Stimulated activated CD8-positive, alpha-beta memory T cell treated with anti-CD3 and anti-CD28 coated beads, Interleukin-12 subunit alpha, Interleukin-12 subunit beta, amount 100 ng/mL, for 24 hours (primary cell): Measurements from ENCODE around the gene PIP5K1C.

Experiments used
- DNase-seq: peaks from one replicate; pipeline ENCODE4 v3.0.0-alpha.2; 2020; ENCODE audit errors: extremely low read depth

The PIP5K1C gene

GRCh38 chr19:3700242-3701032 lies at the start of gene PIP5K1C:
TSS of gene PIP5K1C (minus strand) at chr19:3700468. CDS start at chr19:3700390, 78 bp downstream.
- DNase-seq, result peak; percentile 80

DNA sequence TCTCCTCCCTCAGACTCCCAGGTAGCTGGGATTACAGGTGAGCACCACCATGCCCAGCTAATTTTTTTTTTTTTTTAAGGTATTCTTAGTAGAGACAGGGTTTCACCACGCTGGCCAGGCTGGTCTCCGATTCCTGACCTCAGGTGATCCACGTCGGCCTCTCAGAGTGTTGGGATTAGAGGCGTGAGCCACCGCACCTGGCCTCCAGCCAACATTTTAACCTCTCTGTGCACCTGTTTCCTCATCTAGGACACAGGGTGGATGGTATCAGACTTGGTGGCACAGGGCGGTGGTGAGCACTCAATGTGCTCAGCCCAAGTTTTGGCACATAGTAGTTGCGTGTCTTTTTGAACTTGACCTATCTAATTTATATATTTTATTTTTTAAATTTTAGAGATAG lies 48.7 kb upstream of the PIP5K1C start:
- no peak for DNase-seq

DNA sequence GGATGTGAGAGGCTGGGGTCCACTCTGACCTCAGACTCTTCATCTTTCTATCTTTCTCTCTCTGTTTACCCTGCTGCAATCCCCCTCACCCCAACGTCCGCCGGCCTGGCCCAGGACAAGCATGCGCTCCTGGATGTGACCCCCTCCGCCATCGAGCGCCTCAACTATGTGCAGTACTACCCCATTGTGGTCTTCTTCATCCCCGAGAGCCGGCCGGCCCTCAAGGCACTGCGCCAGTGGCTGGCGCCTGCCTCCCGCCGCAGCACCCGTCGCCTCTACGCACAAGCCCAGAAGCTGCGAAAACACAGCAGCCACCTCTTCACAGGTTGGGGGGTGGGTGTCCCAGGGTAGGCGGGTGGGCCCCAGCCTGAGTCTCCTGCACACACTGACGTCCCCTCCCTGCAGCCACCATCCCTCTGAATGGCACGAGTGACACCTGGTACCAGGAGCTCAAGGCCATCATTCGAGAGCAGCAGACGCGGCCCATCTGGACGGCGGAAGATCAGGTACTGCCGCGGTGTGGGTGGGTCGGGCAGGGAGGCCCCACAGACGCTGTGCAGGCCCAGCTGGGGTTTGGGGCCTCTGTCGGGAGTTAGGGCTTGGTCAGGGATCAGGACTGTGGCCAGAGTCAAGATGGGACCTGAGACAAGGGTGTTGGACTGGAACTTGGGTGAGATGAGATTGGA lies 46.2 kb upstream of the PIP5K1C start:
- DNase-seq, result no peak

DNA sequence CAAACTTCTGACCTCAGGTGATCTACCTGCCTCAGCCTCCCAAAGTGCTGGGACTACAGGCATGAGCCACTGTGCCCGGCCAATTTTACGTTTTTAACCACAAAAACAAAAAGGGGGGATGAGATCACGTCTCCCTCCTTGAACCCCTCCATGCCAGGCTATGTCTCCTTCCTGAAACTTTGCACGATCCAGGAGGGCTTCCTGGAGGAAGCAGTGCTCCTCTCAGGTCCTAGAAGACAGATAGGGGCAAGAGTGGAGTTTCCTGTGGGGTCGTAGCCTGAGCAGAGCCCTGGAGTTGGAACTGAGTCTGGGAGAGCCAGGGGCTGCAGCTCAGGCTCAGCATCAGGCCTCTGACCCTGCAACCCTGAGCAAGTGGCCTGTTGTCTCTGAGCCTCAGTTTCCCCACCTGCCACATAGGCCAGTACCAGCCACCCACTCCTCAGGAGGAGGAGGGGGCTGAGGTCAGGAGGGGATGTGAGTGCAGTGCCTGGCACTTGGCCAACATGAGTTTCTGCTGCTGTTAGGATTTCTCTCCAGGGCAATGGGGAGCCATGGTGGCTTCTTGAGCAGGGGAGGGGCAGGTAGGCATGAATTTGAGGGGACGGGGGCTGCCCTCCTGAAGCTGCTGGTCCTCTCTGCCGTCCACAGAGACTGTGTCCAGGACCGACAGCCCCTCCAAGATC lies 45.2 kb upstream of the PIP5K1C start:
- DNase-seq, result no peak

GRCh38 chr19:3743486-3743885 lies 43.2 kb upstream of the PIP5K1C start:
- no peak for DNase-seq

- DNase-seq, result no peak
Measured at GRCh38 chr19:3740431-3740830, 40.2 kb upstream of the PIP5K1C start.

DNA sequence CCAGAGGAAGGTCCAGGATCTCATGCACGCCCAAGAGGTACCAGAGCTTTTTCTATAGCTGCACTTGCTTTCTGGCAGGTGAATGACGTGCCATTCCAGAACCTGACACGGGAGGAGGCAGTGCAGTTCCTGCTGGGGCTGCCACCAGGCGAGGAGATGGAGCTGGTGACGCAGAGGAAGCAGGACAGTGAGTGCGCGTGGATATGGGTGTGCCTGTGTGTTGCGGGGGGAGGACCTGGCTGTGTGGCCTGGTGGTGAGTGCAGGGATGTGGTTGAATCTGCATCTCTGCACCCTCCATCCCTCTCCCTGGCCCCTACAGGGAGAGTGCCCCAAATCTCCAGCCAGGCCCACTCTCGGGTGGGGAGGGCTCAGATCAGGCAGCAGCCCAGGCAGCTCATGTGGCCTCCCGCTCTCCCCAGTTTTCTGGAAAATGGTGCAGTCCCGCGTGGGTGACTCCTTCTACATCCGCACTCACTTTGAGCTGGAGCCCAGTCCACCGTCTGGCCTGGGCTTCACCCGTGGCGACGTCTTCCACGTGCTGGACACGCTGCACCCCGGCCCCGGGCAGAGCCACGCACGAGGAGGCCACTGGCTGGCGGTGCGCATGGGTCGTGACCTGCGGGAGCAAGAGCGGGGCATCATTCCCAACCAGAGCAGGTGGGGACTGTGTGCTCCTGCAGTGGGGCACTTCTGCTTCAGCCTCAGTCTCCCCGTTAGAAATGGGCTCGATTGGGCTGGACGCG lies 38.4 kb upstream of the PIP5K1C start:
- DNase-seq, result no peak

DNA sequence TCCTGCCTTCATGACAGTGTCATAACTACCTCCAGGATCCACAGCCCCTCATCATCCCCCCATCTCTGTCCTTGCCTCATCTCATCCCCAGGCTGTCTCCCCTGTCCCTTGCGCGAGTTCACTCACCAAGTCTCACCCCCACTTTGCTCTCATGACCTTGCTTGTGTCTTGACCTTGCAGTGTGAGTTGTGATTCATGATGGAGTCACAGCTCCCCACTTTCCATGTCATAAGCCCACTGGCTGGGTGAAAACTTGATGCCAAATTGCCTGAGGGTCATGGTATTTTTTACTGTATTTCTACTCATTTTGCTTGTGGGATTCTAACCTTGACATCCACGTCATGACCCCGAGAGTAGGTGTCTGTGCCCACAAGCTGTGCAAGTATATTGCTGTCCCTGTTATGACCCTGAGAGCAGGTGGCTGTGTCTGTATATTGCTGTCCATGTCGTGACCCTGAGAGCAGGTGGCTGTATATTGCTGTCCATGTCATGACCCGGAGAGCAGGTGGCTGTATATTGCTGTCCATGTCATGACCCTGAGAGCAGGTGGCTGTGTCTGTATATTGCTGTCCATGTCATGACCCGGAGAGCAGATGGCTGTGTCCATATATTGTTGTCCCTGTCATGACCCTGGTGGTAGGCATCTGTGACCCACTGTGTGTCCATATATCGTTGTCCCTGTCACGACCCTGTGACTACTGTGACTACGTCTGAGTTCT lies 37.4 kb upstream of the PIP5K1C start:
- DNase-seq, result no peak

GRCh38 chr19:3736106-3736724 lies 35.9 kb upstream of the PIP5K1C start:
- no peak for DNase-seq

DNA sequence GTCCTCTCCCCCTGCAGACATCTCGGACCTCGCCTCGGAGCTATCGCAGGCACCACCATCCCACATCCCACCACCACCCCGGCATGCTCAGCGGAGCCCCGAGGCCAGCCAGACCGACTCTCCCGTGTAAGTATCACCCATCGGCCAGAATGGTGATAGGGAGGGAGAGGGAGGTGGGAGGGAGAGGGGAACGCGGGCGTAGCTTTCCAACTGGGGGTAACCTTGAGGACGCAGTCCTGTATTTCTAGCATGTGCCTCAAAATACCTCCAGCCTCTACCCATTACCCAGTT lies 34.0 kb upstream of the PIP5K1C start:
- DNase-seq, result no peak

GRCh38 chr19:3733549-3734309 lies 33.5 kb upstream of the PIP5K1C start:
- DNase-seq, result no peak

- no peak for DNase-seq
Measured at GRCh38 chr19:3732108-3732507, 31.8 kb upstream of the PIP5K1C start.

DNA sequence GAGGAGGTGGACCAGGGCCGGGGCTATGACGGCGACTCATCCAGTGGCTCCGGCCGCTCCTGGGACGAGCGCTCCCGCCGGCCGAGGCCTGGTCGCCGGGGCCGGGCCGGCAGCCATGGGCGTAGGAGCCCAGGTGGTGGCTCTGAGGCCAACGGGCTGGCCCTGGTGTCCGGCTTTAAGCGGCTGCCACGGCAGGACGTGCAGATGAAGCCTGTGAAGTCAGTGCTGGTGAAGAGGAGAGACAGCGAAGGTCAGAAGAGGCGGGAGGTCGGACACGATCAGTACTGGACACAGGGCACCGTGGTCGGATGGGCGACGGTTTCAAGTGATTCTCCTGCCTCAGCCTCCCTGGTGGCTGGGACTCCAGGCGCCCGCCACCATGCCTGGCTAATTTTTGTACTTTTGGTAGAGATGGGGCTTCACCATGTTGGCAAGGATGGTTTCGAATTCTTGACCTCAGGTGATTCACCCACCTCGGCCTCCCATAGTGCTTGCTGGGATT lies 30.2 kb upstream of the PIP5K1C start:
- DNase-seq, result no peak

- no peak for DNase-seq
Measured at GRCh38 chr19:3725640-3726310, 25.5 kb upstream of the PIP5K1C start.

DNA sequence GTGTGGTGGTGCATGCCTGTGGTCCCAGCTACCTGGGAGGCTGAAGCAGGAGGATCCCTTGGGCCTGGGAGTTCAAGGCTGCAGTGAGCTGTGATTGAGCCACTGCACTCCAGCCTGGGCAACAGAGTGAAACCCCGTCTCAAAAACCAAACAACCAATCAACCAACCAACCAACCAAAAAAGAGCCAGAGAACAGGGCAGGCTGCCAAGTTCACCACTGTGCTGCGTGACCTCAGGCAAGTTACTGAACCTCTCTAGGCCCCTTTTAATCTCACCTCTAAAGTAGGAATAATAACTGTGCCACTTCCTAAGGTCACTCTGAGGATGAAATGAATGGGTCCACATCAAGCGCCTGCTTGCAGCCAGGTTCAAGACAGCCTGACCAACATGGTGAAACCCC lies 24.9 kb upstream of the PIP5K1C start:
- DNase-seq, result no peak

GRCh38 chr19:3723883-3724282 lies 23.6 kb upstream of the PIP5K1C start:
- no peak for DNase-seq

GRCh38 chr19:3723110-3723488 lies 22.8 kb upstream of the PIP5K1C start:
- DNase-seq, result no peak

DNA sequence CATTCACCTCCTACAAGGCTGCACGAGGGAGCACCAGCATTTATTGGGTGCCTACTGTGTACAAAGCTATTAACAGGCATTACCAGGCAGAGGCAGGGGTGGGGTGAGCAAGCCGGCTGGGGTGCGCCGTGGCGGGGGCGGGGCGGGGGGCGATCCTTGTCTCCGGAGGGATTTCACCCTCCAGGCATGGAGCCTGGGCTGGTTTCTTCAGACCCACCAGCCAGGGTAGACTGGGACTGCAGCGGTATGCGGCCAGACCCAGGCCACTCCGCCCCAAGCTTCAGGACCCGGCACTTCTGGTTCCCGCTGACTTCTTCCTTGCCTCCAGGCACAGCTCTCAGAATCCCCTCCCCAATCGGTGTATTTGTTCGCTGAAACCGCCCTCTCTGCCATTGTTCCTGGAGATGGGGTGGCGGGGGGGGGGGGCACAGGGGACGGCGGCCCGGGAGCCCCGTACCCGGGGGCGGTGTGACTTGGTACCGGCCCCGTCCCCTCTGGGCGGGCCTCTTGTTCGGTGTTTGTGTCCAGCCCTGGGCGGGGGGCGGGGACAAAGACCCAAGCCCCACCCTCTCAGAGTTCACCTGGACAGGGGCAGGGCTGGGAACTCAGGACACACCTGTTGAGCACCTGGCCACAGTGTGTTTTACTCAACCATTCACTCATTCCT lies 22.3 kb upstream of the PIP5K1C start:
- DNase-seq, result no peak

DNA sequence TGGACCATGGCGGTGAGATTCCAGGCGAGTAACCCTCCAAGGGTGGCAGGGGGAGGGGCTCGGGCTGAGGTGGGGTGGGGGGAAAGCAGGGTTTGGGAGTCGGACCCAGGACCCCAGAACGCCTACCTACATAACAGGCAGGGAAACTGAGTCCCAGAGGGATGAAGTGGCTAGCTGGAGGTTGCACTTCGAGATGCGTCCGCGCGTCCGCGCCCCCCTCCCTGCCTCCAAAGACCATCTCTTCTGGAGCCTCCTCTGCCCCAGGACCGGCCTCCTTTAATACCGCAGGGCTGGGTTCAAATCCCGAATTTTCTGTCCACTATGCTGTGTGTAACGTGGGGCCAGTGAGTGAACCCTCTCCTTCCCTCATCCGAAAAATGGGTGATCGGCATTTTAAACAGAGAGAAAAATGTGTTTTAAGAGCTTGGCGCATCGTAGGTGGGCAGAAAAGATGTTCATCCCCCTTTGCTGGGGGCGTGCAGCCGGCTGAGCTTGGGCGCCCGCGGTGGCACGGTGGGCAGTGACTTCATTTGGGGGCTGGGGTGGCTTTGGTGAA lies 21.7 kb upstream of the PIP5K1C start:
- no peak for DNase-seq
